Loucy (cell line): ENCODE data around the gene TSPAN33.

Experiments
- H2AFZ ChIP-seq: fragments of 200-600 bp; sonication (generic); 2 replicates; pipeline ENCODE4 v1.6.0; 2016; ENCODE audit warnings: antibody characterized with exemption, mild to moderate bottlenecking, low read length, moderate library complexity
- H3F3A ChIP-seq: fragments of 200-600 bp; 2 replicates; pipeline ENCODE4 v1.6.0; 2016; ENCODE audit warnings: antibody characterized with exemption, low read depth, mild to moderate bottlenecking
- H3K27me3 ChIP-seq: fragments of 200-600 bp; sonication (generic); 2 replicates; pipeline ENCODE4 v1.6.1; 2014; ENCODE audit warnings: low read length, mild to moderate bottlenecking; ENCODE audit not compliant: insufficient read depth, poor library complexity, severe bottlenecking
- H3K36me3 ChIP-seq: fragments of 200-600 bp; sonication (generic); 2 replicates; pipeline ENCODE4 v1.6.1; 2016; ENCODE audit warnings: low read length; ENCODE audit not compliant: insufficient read depth
- H3K4me1 ChIP-seq: fragments of 200-600 bp; sonication (generic); 2 replicates; pipeline ENCODE4 v1.5.1; 2014; ENCODE audit warnings: low read length, mild to moderate bottlenecking; ENCODE audit not compliant: insufficient read depth, poor library complexity, severe bottlenecking
- H3K4me2 ChIP-seq: fragments of 200-600 bp; sonication (generic); 2 replicates; pipeline ENCODE4 v1.6.0; 2014; ENCODE audit warnings: antibody characterized with exemption, low read length, low read depth, mild to moderate bottlenecking; ENCODE audit not compliant: poor library complexity, severe bottlenecking
- H3K4me3 ChIP-seq: fragments of 200-600 bp; sonication (generic); 2 replicates; pipeline ENCODE4 v1.5.1; 2014; ENCODE audit warnings: low read length, mild to moderate bottlenecking, mixed read lengths; ENCODE audit not compliant: poor library complexity, severe bottlenecking
- H3K79me2 ChIP-seq: fragments of 200-600 bp; sonication (generic); 2 replicates; pipeline ENCODE4 v1.6.1; 2014; ENCODE audit warnings: low read length; ENCODE audit not compliant: insufficient read depth
- H3K9ac ChIP-seq: fragments of 200-600 bp; sonication (generic); 2 replicates; pipeline ENCODE4 v1.6.0; 2014; ENCODE audit warnings: mild to moderate bottlenecking, low read depth, low read length, moderate library complexity; ENCODE audit not compliant: poor library complexity, severe bottlenecking
- H3K9me2 ChIP-seq: fragments of 200-600 bp; sonication (generic); replicated peaks from 2 replicates; pipeline ENCODE4 v1.6.1; 2016; ENCODE audit warnings: low read depth, low read length, mixed read lengths
- H3K9me3 ChIP-seq: fragments of 200-600 bp; sonication (generic); 2 replicates; pipeline ENCODE4 v1.6.1; 2014; ENCODE audit warnings: mild to moderate bottlenecking, antibody characterized with exemption, low read length, low read depth; ENCODE audit not compliant: insufficient read depth
- H4K20me1 ChIP-seq: fragments of 200-600 bp; sonication (generic); 2 replicates; pipeline ENCODE4 v1.6.0; 2014; ENCODE audit warnings: antibody characterized with exemption, low read length, mild to moderate bottlenecking; ENCODE audit not compliant: insufficient read depth, poor library complexity, severe bottlenecking
- EZH2phosphoT487 ChIP-seq: fragments of 200-600 bp; IDR thresholded peaks from 2 replicates; pipeline ENCODE4 v1.6.1; 2018; ENCODE audit warnings: antibody characterized with exemption, mild to moderate bottlenecking, moderate library complexity, borderline replicate concordance
- TF ChIP-seq, protein P1 (sequence below): fragments of 200-600 bp; sonication (generic); conservative IDR thresholded peaks from 2 replicates; pipeline ENCODE4 v1.5.1; 2014; ENCODE audit warnings: mild to moderate bottlenecking, antibody characterized with exemption, low read length

TSPAN33 gene

GRCh38 chr7:129187681-129188371 lies 43.3 kb downstream of the TSPAN33 start:
- H3K4me3 ChIP-seq, result peak overlapping the region; percentile 89
- peak overlapping the region; percentile 83 for H3K9ac ChIP-seq
- no peaks in the 10 kb centered on the region; the same call in 1 of the 2 replicates for H3F3A ChIP-seq
- H3K4me1 ChIP-seq, result peaks cover 37% of the 10 kb centered on the region
- H2AFZ ChIP-seq, result peak overlapping the region; percentile 96
- peaks cover 9% of the 10 kb centered on the region for H4K20me1 ChIP-seq
- H3K4me2 ChIP-seq, result peak overlapping the region; percentile 98
- no peak for TF ChIP-seq EZH2phosphoT487
- TF ChIP-seq, protein P1, sequence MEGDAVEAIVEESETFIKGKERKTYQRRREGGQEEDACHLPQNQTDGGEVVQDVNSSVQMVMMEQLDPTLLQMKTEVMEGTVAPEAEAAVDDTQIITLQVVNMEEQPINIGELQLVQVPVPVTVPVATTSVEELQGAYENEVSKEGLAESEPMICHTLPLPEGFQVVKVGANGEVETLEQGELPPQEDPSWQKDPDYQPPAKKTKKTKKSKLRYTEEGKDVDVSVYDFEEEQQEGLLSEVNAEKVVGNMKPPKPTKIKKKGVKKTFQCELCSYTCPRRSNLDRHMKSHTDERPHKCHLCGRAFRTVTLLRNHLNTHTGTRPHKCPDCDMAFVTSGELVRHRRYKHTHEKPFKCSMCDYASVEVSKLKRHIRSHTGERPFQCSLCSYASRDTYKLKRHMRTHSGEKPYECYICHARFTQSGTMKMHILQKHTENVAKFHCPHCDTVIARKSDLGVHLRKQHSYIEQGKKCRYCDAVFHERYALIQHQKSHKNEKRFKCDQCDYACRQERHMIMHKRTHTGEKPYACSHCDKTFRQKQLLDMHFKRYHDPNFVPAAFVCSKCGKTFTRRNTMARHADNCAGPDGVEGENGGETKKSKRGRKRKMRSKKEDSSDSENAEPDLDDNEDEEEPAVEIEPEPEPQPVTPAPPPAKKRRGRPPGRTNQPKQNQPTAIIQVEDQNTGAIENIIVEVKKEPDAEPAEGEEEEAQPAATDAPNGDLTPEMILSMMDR, result no peak
- no peaks in the 10 kb centered on the region for H3K27me3 ChIP-seq
- peaks cover 25% of the 10 kb centered on the region; the same call in 1 of the 2 replicates for H3K79me2 ChIP-seq
- no peaks in the 10 kb centered on the region for H3K36me3 ChIP-seq
- no peaks in the 10 kb centered on the region for H3K9me2 ChIP-seq
- no peaks in the 10 kb centered on the region for H3K9me3 ChIP-seq

DNA sequence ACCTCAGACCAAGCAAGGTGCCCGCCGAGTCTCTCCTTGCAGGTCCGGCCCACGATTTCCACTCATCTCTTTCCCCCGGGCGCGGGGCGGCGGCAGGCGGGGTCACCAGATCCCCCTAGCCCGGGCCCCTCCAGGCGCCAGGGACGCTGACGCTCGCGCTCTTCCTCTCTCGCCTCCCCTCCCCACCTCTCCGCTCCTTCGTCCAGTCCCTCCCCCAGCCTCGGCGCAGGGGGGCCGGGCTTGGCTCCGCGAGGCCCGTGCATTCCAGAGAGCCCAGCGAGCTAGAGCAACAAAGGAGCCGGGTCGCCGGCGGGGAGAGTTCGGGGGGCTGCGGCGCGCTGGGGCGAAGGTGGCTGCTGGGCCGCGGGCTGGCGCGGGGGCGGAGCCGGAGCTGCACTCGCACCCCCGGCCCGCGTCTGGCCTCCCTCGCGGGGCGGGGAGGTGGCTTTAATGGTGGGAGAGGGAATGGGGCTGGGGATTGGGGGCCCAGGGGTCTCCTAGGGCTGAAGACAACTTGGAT lies 43.9 kb downstream of the TSPAN33 start, which contains the start of gene SMO:
Gene SMO (plus strand): TSS at position 262 of the 520 bp plus-strand sequence. CDS start 519 bp downstream, outside the sequence.
- Histone ChIP-seq H3K79me2 (peaks cover 26% of the 10 kb centered on the region; the same call in 1 of the 2 replicates), H3K27me3 (no peaks in the 10 kb centered on the region), H3K36me3 (no peaks in the 10 kb centered on the region), H3K4me3 (peak within 1 kb of the TSS; percentile 89), H3K9me2 (no peaks in the 10 kb centered on the region), H3K4me1 (peaks cover 37% of the 10 kb centered on the region), H2AFZ (peak within 1 kb of the TSS; percentile 96), H4K20me1 (peaks cover 9% of the 10 kb centered on the region), H3K4me2 (peak within 1 kb of the TSS; percentile 98), H3K9me3 (no peaks in the 10 kb centered on the region), H3F3A (no peaks in the 10 kb centered on the region; the same call in 1 of the 2 replicates), H3K9ac (peak within 1 kb of the TSS; percentile 83)
- TF ChIP-seq EZH2phosphoT487, result no peak
- TF ChIP-seq, protein P1, result no peak

- peak overlapping the region; percentile 96 for H2AFZ ChIP-seq
- H3K9me3 ChIP-seq, result no peaks in the 10 kb centered on the region
- H3K9me2 ChIP-seq, result no peaks in the 10 kb centered on the region
- peaks cover 37% of the 10 kb centered on the region for H3K4me1 ChIP-seq
- no peaks in the 10 kb centered on the region; the same call in 1 of the 2 replicates for H3F3A ChIP-seq
- no peaks in the 10 kb centered on the region for H3K36me3 ChIP-seq
- peak overlapping the region; percentile 98 for H3K4me2 ChIP-seq
- no peaks in the 10 kb centered on the region for H3K27me3 ChIP-seq
- TF ChIP-seq, protein P1, result no peak
- no peak for TF ChIP-seq EZH2phosphoT487
- peaks cover 26% of the 10 kb centered on the region; the same call in 1 of the 2 replicates for H3K79me2 ChIP-seq
- H3K4me3 ChIP-seq, result peak overlapping the region; percentile 89
- peak overlapping the region; percentile 83 for H3K9ac ChIP-seq
- peaks cover 9% of the 10 kb centered on the region for H4K20me1 ChIP-seq
Measured at GRCh38 chr7:129188892-129189660, 44.6 kb downstream of the TSPAN33 start.
